ENCODE results near the gene SLC13A5.
"Not testable (repeated sequence)": the region's sequence is repeated elsewhere in the genome, so short reads cannot be mapped to it uniquely, and the experiment has no call there.

Gene SLC13A5

GRCh38 chr17:6710317-6710716, 2.9 kb downstream of the SLC13A5 start:
- no peak for DNase-seq

GRCh38 chr17:6708357-6708961, 4.7 kb downstream of the SLC13A5 start:
- DNase-seq = no peak

DNA sequence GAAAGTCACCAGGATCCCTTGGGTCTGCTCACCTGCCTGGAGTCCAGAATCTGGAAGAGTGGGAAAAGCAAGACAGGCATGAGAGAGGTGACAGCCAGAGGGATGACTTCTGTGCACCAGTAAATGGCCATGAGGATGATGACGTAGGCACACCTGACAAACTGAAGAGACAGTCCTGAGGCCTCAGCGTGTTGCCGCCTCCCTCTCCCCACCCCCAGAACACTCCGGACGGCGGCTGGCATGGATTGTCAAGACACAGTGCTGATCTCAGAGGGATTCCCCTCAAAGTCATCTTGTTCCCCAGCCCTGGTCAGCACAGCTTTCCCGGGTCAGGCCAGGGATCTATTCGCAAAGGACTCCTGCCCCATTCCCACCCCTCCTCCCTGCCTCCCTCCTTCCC, 6.2 kb downstream of the SLC13A5 start:
- DNase-seq = no peak

DNA sequence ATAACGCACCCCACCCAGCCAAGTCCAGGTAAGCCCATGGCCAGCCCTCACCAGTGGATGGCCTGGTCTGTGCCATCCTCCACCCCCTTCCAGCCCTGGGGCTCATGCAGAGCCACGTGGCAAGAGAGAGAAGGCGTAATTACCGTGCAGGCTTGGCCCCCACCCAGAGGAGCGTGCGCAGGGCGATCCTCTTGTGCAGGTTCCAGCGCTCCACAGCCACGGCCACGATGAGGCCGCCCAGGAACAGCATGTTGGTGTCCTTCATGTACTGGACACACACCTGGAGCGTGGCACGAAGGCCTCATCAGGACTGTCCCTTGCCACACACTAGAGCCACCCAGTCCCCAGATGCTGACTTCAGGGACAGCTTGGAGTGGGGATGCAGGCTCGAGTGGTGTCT, 6.7 kb downstream of the SLC13A5 start:
- no peak for DNase-seq

GRCh38 chr17:6704470-6705052, 8.6 kb downstream of the SLC13A5 start:
- DNase-seq = no peak

DNA sequence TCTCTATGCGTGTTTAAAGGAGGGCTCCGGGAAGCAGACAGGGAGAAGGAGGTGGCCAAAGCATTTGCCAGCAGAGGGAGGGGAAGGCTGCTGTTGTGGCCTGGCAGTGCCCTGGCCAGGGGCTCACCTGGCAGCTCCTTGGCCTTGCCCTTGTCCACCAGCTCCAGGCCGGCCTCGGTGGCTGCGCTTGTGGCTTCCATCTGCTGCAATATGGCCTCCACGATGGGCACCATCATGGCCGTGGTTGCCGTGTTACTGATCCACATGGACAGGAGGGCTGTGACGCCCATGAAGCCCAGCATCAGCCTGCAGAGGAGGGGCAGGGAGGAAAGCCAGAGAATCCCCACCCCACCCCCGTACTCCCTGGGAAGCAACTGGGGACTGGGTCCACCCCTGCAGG, 9.4 kb downstream of the SLC13A5 start:
- DNase-seq = no peak

- no peak for DNase-seq
Measured at GRCh38 chr17:6702567-6703215, 10.5 kb downstream of the SLC13A5 start.

GRCh38 chr17:6701719-6702118, 11.4 kb downstream of the SLC13A5 start:
- DNase-seq = no peak

- no peak for DNase-seq
Measured at GRCh38 chr17:6700948-6701307, 12.2 kb downstream of the SLC13A5 start.

DNA sequence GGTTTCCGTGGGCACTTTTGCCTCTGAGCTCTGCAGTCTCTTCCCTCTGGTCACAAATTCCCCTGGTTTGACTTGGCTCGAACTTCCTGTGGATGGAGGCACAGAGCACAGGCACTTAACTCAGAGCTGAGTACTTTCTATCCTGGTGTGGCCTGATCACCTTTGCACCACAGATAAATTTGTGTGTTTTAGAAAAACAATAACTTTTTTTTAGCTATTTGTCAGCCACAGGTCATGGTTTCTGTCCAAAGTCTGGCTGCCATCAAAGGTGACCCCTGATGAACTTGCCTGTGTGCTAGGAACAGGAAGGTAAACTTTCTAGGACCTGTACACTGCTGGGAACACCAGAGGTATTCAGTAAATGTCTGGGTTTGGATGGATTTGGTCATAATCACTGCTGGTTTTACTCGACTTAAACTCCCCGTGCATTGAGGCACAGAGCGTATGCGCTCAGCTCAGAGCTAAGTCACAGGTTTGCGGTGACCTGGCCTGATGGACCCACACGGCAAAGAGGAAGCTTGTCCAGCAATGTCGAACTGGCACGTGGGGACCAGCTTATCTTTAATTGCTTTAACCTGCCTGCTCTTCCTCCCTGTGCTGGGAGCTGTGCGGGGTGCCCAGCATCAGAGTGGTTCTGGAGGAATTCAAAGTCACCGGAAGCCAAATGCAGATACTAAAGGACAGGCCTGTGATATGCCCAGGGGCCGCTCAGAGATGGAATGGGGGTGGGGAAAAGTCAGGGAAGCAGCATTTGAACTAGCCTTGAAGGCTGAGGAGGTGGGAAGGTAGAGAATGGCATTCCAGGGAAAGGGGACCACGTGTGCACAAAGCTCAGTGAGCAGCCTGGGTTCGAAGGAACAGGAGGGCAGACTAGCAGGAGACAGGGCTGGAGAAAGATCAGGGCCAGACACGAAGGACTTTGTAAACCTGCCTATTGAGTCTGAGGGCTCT, 12.9 kb downstream of the SLC13A5 start:
- DNase-seq = no peak

- DNase-seq = no peak
Measured at GRCh38 chr17:6698004-6698403, 15.2 kb downstream of the SLC13A5 start.

- no peak for DNase-seq
Measured at GRCh38 chr17:6696906-6697305, 16.3 kb downstream of the SLC13A5 start.

GRCh38 chr17:6695565-6695964, 17.6 kb downstream of the SLC13A5 start:
- DNase-seq = no peak

DNA sequence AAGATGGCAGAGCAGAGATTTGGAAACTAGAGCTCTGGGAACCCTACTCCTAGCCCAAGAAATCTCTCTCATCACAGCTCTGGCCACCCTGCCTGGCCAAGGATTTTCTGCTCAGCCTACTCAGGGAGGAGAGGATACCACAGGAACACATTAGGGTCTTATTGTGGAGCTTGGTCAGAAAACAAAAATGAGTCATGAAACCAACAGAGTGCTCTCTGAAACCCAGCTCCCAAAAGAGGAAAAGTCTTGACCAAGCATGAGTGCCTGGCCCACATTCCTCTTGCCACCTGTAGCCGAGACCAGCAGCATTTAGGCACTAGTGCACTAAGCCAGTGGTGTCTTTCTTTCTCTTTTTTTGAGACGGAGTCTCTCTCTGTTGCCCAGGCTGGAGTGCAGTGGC, 18.1 kb downstream of the SLC13A5 start:
- DNase-seq = no peak

- not testable (repeated sequence) for DNase-seq
Measured at GRCh38 chr17:6691958-6692357, 21.2 kb downstream of the SLC13A5 start.

DNA sequence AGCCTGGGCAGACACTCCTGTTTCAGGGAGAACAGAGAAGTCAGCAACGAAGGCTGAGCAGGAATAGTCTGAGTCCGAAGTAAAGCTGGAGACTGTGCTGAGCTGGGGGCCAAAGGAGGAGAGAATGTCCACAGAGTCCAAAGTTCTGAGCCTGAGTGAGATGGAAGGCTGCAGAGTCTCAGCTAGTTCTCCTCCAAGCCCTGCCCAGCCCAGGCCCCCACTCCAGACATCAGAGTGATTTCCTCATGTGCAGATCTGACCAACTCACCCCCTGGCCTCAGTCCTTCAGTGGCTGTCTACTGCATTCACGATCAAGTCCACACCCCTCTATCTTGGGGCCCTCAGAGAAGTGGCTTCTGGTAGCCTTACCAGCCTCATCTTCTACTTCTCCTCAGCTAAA, 21.6 kb downstream of the SLC13A5 start:
- DNase-seq = no peak

DNA sequence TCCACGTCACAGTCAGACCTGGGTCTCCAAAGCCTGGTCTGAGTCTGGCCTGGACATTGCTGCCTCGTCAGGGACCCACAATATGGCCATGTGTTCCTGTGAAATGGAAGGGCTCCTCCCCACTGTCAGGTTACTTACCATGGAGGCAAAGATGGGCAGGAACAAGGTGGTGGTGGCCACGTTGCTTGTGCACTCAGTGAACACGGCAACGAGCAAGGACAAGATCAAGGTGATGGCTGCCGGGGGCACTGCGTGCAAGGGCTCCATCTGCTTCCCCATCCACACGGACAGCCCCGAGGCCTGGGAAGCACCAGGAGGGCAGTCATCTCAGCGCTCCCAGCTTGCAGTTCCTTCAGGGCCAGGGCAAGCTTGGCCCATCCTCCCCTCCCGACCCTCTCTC, 22.5 kb downstream of the SLC13A5 start:
- DNase-seq = no peak

GRCh38 chr17:6688944-6689343, 24.2 kb downstream of the SLC13A5 start:
- no peak for DNase-seq

DNA sequence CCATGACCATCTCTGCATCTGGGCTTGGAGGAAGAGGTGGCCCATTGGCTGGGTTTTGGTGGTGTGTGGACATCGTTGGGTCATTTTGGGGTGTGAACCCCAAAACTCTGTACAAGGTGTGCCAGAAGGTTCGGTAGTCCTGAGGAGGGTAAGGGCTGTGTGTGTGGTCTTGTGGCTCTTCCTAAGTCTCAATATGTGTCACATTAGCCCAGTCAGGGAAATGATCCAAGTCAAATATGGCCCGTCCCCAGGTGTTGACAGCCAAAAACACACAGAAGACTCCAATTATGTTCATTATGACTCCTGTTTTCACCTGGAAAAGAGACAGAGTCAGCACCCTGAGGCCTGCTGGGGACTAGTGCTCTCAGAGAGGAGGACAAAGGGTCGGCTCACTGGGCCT, 27.1 kb downstream of the SLC13A5 start:
- DNase-seq = no peak

- no peak for DNase-seq
Measured at GRCh38 chr17:6684881-6685767, 28.0 kb downstream of the SLC13A5 start.

- no peak for DNase-seq
Measured at GRCh38 chr17:6684460-6684783, 28.7 kb downstream of the SLC13A5 start.

DNA sequence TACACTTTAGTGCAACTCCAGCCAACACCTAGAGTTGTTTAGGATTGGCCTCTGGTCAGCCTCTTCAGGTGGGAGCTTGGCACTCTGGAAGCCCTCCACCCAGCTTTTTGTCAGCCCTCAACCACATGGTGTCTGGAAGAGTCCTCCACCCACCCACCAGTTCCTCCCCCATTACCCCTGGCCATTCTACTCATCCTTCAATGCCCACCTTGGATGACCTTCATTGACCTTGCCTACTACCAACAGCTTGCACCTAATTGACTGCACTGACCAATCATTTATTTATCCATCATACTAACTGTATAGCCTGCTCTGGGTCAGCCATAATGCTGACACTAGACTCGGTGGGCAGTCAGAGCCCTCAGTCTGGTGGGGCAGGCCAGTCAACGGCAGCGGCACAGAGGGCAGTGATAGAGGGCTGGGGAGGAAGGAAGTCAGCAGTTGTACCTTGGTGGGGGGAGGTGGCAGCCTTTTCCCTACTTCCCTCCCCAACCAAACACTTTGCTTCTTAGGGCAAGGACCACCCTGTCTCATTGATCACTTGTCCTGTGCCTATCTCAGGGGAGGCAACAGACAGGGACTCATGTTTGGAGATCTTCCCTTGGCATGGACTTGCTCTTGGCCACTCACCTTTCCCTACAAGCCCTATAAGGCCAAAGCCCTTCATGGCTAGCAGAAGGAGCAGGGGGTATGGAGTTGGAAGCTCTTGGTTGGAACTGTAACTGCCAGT, 29.3 kb downstream of the SLC13A5 start:
- no peak for DNase-seq
